GM12872 (cell line): Measurements from ENCODE around the gene ITPRID1.

ENCODE experiments used
- TF ChIP-seq, protein P1 (sequence below): IDR thresholded peaks from 3 replicates; pipeline ENCODE4 v1.5.1; 2011; ENCODE audit warnings: low read depth, mild to moderate bottlenecking, low read length, moderate library complexity; ENCODE audit not compliant: insufficient read depth

The ITPRID1 gene

DNA sequence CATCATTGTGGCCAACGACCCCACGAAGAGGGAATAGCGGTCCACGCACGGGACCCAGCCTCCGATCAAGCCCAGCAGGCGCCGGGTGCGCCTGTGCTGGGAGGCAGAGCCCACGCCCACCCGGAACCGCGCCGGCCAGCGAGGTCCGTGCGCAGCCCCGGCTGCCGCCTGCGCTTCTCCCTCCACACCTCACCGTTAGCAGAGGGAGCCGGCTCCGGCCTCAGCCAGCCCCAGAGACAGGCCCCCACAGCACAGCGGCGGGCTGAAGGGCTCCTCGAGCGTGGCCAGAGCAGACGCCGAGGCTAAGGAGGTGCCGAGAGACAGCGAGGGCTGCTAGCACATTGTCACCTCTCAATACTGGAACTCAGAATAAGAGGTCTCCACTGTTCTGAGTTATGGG is 3.6 kb downstream of the ITPRID1 start:
- TF ChIP-seq, protein P1, sequence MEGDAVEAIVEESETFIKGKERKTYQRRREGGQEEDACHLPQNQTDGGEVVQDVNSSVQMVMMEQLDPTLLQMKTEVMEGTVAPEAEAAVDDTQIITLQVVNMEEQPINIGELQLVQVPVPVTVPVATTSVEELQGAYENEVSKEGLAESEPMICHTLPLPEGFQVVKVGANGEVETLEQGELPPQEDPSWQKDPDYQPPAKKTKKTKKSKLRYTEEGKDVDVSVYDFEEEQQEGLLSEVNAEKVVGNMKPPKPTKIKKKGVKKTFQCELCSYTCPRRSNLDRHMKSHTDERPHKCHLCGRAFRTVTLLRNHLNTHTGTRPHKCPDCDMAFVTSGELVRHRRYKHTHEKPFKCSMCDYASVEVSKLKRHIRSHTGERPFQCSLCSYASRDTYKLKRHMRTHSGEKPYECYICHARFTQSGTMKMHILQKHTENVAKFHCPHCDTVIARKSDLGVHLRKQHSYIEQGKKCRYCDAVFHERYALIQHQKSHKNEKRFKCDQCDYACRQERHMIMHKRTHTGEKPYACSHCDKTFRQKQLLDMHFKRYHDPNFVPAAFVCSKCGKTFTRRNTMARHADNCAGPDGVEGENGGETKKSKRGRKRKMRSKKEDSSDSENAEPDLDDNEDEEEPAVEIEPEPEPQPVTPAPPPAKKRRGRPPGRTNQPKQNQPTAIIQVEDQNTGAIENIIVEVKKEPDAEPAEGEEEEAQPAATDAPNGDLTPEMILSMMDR, result no peak

DNA sequence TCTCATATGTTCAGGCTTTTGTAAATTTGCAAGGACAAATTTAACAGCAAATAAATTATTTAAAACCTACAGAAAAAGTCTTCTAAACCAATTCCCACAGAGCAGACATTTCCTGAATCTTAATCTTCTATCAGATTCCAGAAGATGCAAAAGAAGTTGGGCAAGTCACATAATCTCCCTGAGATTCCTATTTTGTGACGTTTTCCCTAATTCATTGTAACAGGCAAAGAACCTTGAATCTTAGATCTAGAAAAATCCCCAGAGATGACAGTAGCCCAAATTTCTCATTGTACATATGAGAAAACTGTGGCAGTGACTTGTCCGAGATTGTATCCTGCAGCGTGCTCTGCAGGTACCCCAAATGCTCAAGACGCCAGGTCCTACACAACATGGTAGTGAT is 4.9 kb downstream of the ITPRID1 start:
- TF ChIP-seq, protein P1, result no peak

DNA sequence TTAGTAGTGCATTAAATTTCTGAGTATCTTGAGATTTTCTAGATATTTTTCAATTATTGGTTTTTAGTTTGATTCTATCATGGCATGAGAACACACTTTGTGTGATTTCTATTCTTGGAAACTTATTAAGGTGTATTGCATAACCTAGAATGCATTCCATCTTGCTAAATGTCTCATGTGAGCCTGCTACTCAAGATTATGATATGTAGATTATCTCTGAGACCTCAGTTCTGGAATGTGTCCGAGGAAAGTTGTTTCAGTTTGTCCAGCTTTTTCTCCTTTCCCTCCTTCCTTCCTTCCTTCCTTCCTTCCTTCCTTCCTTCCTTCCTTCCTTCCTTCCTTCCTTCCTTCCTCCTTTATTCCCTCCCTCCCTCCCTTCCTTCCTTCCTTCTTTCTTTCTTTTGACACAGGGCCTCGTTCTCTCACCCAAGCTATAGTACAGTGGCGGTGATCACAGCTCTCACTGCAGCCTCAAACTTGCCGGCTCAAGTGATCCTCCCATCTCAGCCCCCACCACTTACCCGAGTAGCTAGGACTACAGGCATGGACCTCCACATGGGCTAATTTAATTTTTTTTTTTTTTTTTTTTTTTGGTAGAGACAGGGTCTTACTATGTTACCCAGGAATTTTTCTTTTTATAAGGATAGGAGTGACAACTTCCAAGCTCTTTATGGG is 7.6 kb downstream of the ITPRID1 start:
- TF ChIP-seq, protein P1, result no peak

DNA sequence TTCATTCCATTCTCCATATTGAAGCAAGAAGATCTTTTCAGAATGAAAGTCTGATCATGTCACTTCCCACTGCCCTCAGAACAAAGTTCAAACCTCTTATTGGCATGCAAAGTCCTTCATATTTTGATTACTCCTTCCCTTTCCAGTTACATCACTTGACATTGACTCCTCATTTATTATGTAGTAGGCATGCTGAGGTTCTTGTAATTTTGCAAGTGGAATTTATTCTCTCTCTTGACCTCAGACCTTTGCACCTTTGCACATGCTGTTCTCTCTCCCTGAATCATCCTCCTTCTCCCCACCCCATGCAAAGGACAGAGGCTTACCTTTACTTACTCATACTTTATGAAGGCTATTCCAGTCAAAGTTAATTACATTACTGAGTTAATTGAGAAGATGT is 13.0 kb downstream of the ITPRID1 start:
- TF ChIP-seq, protein P1, result no peak

DNA sequence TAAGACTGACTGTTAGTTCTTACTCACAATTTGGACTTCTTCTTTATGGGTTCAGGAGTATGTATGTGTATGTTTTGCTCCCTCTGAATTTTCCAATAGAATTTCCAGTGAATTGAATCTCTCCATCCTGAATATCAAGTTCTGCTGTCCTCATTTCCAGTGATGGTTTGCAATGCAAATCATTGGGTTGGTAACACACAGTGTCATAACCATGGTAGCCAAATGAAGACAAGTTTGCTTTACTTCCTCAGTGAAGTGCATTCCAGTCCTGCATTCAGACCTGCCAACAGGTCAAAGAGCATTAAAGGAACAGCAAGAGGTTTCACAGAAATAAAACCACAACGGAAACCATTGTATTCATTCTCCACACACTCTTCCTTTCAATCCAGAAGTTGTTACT is 15.2 kb downstream of the ITPRID1 start:
- TF ChIP-seq, protein P1, result no peak

DNA sequence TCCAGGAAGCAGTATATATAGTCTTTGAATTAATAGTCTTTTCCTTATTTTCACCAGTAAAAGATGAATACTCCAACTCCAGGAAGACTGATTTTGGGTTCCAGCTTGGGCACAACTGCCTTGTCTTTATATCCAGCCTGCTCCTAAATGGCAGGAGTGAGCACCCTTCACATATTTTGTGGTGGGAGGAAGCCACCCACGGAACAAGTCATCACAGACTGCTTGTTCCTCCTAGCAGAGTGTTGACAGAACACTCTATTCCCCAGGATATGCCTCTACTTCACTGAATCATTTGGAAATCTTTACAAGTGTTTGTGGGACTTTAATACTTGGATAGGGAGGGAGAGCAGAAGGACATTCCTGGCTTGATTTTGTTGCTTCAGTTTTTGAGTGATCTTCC is 31.7 kb downstream of the ITPRID1 start:
- TF ChIP-seq, protein P1, result no peak

DNA sequence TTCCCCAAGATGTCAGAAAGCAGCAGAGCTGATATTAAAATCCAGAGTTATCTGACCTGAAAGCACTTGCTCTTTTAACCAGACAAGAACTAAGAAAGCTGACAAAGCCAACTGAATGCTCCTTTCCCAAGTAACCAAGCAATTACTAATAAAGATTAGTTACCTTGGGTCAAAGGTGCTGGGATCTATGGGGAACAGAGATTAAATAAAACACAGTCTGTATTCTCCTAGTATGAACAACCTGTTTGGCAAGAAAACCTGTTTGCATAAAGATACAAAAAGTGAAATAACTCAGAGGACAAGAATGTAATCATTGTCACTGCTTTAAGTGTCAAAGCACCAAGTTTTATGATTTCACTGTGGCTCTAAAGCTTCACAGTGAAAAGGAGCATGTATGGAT is 35.7 kb downstream of the ITPRID1 start:
- TF ChIP-seq, protein P1, result no peak
